Neural cell (in vitro differentiated cells): ENCODE data around the gene ZNF260.

Experiments
- CTCF ChIP-seq: fragments of 450-650 bp; IDR thresholded peaks from 2 replicates; pipeline ENCODE4 v1.5.1; 2014; ENCODE audit warnings: antibody characterized with exemption, mild to moderate bottlenecking, moderate library complexity; ENCODE audit not compliant: poor library complexity, severe bottlenecking
- EP300 ChIP-seq: fragments of 450-650 bp; conservative IDR thresholded peaks from 2 replicates; pipeline ENCODE4 v1.6.1; 2014; ENCODE audit warnings: antibody characterized with exemption, mild to moderate bottlenecking, moderate library complexity; ENCODE audit not compliant: poor library complexity, severe bottlenecking
- EZH2 ChIP-seq: fragments of 200-600, 300-800 bp; shearing (Covaris generic), sonication (generic); IDR thresholded peaks from 2 replicates; pipeline ENCODE4 v1.6.1; 2014; ENCODE audit warnings: antibody characterized with exemption, low read length, borderline replicate concordance, mild to moderate bottlenecking; ENCODE audit not compliant: insufficient read depth, poor library complexity, severe bottlenecking
- MXI1 ChIP-seq: fragments of 450-650 bp; conservative IDR thresholded peaks from 2 replicates; pipeline ENCODE4 v1.6.1; 2014; ENCODE audit warnings: antibody characterized with exemption, mild to moderate bottlenecking; ENCODE audit not compliant: poor library complexity, severe bottlenecking
- POLR2AphosphoS5 ChIP-seq: IDR thresholded peaks from 2 replicates; pipeline ENCODE4 v1.6.1; 2012
- RAD21 ChIP-seq: fragments of 450-650 bp; conservative IDR thresholded peaks from 2 replicates; pipeline ENCODE4 v1.6.1; 2014; ENCODE audit warnings: antibody characterized with exemption, mild to moderate bottlenecking, moderate library complexity
- REST ChIP-seq: IDR thresholded peaks from 2 replicates; pipeline ENCODE4 v1.6.1; 2012; ENCODE audit warnings: borderline replicate concordance
- SMC3 ChIP-seq: fragments of 450-650 bp; conservative IDR thresholded peaks from 2 replicates; pipeline ENCODE4 v1.6.1; 2014; ENCODE audit warnings: antibody characterized with exemption, mild to moderate bottlenecking, moderate library complexity; ENCODE audit not compliant: poor library complexity
- TAF1 ChIP-seq: IDR thresholded peaks from 2 replicates; pipeline ENCODE4 v1.6.1; 2012; ENCODE audit warnings: low read depth

- TF ChIP-seq CTCF (no peak), RAD21 (no peak), REST (no peak), EZH2 (no peak), EP300 (no peak), TAF1 (no peak), POLR2AphosphoS5 (no peak), MXI1 (no peak), SMC3 (no peak)
These were observed 46.7 kb upstream of the ZNF260 start for GRCh38 chr19:36574741-36575140.
